ENCODE results near the gene SRP14. TPM values are rescaled to one million over a fixed set of nuclear protein-coding genes. Genes with fewer than 3 reads are reported as not detected.
"Not testable (repeated sequence)": the region's sequence is repeated elsewhere in the genome, so short reads cannot be mapped to it uniquely, and the experiment has no call there.

The SRP14 gene, protein sequence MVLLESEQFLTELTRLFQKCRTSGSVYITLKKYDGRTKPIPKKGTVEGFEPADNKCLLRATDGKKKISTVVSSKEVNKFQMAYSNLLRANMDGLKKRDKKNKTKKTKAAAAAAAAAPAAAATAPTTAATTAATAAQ
- 186 TPM for total RNA-seq

DNA sequence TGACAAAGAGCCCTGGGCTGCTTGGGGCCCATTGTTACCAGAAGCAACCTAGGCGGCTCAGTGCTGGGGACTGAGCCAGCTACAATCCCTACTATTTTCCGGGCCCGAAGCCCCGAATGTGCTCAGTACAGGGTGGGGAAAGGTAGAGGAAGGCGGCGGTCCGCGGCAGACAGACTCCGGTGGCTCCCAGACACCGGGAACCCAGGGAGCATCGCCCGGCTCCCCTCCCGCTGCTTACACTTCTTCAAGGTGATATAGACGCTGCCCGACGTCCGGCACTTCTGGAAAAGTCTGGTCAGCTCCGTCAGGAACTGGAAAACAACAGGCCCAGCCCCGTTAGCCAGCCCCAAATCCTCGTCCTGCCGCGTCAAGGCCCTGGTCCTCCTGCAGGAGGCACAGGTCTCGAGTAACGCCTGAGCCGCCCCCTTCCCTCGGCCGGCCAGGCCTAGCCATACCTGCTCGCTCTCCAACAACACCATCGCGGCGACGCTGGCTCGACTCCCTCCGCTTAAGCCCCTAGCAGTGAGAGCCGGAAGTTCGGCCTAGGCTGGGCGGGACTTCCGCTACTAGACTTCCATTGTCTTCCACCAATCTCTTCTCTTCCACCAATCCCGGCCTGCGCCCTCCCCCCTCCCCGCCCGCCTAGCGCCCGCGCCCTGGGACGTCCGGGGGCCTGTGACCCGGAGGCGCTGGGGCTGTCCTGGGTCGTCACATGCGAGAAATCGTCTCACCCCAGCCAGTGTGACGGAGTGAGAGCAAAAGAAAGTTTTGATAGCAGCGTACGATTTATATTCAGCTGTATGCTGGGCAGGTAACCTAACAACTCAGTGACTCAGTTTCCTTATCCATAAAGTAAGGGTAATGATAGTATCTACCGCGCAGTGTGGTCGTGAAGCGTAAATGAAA, at the start of gene SRP14:
TSS of gene SRP14 (minus strand) at position 544 of the 906 bp plus-strand sequence. CDS start at position 479, 65 bp downstream.
- peak; percentile 93 for DNase-seq (ENCODE audit: low spot score)

DNA sequence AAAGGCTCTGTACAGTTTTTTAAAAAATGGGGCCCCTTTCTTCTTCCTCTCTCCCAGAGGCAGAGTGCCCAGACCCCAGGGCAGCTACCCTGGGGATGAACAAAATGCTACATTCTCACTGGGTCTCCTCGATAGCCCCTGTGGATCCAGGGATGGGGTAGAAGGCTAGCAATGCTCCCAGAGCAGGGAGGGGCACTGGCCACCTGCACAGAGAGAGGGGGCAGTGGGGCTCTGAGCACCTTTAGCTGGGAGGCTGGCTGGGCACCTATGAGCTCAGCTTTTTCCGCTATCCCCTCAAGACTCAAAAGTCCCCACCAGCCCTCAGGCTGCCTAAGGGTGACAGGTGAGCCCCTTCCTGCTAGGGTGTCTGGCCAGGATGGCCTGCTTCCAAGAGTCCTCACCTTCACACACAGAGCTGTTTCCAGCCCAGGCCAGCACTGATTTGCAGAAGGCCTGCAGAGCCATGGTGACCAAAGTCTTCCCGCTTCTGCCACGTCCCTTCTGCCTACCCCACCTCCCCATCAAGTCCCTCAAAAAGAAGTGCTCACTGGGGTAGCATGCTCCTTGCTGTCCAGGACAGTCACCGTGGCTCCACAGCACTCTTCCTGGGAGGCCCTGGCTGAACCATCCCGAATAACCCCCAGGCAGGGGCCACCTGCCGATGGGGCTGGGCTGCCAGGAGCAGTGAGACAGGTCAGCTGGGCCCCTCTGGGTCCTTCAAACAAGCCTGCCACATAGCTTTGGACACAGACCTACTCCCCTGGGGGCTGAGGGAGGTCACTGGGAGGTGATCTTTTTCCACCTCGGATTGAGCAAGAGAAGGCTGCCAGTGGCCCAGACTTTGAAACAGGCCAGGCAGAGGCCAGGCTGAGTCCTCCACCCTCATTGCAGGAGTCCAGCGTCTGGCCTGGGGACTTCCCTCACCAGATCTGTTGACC, 49.3 kb upstream of the SRP14 start:
- no peak for DNase-seq (ENCODE audit: low spot score)

DNA sequence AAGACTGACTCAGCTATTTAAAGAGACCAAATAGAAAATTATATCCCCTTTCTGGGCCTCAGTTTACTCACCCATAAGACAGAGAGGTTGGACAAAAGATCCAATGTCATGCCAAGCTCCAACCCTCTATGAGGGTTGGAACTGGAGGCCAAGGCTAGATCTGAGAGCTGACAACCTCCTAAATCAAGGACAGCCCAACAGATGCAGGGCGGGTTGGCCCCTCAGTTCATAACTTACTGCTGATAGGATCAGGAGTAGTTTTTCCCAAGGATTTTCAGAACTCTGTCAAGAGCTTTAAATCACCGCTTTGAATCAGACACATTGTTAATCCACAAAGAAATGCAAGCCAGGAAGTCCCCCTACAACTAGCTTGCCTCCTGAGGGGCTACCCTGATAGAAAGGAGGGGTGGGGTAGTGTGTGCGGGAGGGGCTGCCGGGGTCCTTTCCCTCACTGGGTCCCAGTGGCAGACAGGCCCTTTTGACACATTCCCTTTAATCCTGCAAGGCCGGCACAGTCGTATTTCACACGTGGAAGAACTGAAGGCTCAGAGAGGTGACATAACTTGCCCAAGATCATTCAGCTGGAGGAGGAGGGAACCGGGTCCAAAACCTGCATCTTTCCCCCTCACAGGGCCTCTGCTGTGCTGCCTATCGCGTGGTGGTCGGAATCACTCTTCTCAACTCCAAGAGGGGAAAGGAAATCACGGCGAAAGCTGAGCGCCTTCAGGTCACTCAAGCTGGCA, 48.3 kb upstream of the SRP14 start:
- DNase-seq (ENCODE audit: low spot score): no peak

DNA sequence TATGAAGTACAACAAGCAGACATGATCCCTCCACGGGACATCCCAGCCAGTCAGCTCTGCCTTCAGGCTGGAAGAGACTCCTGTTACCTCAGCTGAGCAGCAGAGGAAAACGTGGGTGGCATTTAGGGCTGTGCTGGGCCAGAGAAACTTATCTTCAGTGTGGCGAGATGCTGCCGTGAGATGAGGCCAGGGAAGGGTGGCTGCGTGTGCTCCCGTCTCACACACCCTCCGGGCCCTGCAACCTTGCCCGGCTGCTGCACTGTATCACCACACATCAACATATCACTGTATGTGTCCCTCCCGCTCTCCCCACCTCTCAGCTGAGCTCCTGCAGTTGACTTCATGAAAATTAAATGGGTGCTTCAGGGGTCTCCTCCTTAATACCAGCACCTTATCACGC, 46.3 kb upstream of the SRP14 start:
- no peak for DNase-seq (ENCODE audit: low spot score)

DNA sequence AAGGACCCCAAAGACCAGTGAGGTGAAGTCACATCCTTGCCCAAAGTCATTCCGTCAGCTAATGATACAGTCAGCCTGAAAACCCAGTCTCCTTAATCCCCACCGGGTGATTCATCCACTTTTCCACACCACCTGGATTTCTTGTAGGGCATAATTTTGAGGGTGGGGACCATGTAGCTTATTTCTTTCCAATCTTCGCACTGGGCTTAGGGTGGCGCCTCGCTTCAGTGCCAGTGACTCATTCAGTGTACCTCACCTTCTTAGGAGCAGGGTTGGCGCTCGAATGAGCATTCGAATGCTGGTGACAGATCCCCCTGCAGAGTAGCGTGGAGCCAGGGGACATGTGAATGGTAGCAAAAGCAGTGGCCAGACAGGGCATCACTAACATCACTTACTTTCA, 45.7 kb upstream of the SRP14 start:
- DNase-seq (ENCODE audit: low spot score): no peak

DNA sequence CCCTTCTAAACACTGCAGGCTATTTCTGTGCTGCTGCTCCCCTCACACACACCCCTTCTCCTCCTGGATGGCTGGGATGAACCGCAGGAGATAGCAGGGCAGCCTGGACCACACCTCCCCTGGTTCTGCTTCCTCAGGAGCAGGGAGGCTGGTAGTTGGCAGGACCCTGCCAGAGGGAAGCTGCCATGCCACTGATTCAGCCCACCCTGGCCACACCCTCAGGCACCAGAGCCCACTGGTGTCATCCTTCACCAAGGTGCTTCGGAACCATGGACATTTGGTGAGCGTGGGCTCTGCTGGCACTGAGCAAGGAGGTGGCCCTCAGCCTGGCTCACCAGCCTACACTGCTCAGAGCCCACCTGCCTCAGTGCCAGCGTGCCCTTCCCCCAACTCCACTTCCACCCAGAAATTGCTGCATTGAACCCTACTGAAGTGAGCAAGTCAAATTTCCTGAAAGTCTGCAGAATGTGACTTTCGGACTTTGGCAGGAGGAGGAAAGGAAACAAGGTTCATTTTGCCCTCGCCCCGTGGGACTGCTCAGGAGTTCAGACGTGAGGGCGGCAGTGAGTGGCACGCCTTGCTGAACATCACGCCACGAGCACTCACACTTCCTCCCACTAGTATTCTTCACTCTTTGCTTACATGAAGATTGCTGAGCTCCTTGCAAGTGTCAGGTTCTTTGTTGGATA, 43.4 kb upstream of the SRP14 start:
- DNase-seq (ENCODE audit: low spot score): peak; percentile 53

DNA sequence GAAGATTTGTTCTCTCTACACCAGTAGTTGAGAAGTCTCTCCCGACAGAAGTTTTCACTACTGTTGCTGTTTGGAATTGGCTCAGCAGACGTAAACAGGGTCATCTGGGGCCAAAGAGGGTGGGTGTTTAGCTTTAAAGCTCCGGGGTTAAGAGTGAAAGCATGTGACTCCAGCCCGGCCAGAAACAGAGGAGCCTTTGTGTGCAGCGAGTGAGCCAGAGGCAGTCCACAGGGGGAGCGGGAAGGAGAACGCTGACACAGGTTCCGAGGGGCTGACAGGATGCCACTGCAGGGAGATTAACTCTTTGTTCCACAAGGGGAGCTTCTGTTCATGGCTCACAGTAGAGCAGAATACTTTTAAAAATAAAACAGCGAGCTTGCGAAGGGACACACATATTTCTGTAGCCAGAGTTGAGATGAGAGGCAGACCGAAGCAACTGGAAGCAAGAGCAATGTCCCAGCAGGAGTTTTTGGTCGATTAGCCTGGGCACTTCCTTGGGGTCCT, 42.8 kb upstream of the SRP14 start:
- peak; percentile 86 for DNase-seq (ENCODE audit: low spot score)

DNA sequence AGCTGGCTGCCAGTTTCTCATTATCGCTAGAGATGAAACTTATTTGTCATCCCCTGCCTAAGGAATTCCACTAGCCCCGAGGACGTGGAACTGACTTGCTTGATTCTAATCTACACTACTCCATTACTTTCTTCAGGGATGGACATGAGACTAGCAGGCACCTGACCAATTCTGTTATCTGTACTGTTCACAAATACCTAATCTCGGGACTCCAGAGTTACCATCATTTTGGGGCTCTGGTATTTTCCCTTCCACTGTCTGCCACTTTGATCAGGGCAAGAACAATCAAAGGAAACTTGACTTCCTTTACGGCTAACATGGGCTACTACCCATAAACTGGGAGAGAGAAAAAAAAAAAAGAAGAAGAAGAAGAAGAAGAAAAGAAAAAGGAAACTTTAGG, 41.9 kb upstream of the SRP14 start:
- DNase-seq (ENCODE audit: low spot score): no peak

DNA sequence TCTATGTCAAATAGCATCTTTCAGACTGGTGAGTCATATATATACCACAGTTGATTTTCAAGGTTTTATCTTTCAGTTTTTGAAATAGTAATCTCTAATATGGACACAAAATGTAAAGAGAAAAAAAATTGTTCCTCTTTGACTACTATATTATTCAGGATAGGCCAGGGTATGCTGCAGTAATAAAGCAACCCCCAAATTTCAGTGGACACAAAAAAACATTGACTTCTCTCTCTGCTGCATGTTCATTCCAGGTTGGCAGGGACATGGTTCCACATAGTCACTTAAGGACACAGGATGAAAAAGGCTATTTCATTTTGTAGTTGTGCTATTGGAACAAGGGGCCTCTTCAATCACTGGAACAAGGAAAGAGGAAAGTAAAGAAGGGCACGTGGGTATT, 41.1 kb upstream of the SRP14 start:
- no peak for DNase-seq (ENCODE audit: low spot score)

DNA sequence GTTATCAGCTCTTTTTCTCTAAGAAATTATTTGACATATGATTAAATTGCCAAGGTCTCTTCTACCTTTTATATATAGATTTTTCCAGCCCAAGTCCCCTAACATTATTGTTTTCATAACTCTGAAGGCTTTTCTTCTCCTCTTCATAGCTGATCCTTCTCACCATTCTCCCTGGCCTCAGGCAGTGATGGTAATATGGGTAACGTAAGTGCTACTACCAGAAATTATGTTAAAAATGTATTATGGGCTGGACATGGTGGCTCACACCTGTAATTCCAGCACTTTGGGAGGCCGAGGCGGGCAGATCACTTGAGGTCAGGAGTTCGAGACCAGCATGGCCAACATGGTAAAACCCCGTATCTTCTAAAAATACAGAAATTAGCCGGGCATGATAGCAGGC, 40.5 kb upstream of the SRP14 start:
- no peak for DNase-seq (ENCODE audit: low spot score)

DNA sequence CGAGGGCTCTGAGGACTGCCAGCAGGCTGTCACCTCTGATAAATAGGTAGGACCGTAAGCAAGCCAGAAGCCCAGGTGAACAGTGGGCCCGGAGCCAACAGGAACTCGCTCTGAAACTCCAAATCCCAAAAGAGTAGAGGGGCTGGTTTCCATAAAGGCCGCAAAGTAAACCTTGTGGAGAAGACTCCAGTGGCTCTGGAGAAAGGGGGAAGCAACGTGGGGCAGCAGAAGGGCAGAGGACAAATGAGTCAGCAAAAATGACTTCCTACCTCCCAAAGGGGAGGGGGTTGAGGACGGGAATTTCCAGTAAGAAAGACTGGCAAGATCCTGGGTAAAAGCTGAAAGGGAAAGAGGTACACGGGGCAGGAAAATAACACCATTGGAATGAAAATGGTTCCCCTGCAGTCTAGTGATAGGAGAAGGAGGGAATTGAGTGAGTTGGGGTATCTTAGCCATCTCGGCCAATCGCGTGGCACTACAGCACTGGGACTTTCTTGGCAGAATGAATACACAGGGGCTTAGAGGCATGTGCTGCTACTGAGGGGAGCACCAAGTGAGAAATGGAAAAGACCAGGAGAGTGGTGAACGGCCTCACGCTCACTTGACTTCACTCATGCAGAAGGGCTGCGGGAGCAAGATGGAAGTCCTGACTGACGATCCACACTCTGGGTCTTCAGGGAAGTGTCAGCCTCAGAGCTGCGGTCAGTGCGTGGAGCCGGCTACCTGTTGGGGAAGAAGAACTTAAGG, 36.5 kb upstream of the SRP14 start:
- no peak for DNase-seq (ENCODE audit: low spot score)

DNA sequence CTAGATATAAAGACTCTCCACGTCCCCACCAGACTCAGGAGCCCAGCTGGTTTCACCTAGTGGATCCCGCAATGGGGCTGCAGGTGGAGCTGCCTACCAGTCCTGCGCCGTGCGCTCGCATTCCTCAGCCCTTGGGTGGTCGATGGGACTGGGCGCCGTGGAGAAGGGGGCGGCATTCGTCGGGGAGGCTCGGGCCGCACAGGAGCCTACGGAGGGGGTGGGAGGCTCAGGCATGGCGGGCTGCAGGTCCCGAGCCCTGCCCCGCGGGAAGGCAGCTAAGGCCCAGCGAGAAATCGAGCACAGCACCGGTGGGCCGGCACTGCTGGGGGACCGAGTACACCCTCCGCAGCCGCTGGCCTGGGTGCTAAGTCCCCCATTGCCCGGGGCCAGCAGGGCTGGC, 35.7 kb upstream of the SRP14 start:
- not testable (repeated sequence) for DNase-seq (ENCODE audit: low spot score)

DNA sequence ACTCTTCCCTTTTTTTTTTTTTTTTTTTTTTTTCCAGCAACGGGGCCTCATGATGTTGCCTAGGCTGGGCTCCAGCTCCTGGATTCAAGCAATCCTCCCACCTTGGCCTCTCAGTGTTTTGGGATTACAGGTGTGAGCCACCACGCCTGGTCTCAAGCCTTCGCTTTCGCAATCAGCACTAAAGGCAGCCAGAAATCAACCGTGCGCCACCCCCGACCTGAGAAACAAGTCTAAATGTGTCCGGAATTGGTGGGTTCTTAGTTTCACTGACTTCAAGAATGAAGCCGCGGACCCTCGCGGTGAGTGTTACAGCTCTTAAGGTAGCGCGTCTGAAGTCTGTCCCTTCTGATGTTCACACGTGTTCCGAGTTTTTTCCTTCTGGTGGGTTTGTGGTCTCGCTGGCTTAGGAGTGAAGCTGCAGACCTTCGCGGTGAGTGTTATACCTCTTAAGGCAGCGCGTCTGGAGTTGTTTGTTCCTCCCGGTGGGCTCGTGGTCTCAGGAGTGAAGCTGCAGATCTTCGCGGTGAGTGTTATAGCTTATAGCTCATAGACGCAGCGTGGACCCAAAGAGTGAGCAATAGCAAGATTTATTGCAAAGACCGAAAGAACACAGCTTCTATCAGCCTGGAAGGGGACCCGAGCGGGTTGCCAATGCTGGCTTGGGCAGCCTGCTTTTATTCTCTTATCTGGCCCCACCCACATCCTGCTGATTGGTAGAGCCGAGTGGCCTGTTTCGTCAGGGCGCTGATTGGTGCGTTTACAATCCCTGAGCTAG, 34.9 kb upstream of the SRP14 start:
- not testable (repeated sequence) for DNase-seq (ENCODE audit: low spot score)

DNA sequence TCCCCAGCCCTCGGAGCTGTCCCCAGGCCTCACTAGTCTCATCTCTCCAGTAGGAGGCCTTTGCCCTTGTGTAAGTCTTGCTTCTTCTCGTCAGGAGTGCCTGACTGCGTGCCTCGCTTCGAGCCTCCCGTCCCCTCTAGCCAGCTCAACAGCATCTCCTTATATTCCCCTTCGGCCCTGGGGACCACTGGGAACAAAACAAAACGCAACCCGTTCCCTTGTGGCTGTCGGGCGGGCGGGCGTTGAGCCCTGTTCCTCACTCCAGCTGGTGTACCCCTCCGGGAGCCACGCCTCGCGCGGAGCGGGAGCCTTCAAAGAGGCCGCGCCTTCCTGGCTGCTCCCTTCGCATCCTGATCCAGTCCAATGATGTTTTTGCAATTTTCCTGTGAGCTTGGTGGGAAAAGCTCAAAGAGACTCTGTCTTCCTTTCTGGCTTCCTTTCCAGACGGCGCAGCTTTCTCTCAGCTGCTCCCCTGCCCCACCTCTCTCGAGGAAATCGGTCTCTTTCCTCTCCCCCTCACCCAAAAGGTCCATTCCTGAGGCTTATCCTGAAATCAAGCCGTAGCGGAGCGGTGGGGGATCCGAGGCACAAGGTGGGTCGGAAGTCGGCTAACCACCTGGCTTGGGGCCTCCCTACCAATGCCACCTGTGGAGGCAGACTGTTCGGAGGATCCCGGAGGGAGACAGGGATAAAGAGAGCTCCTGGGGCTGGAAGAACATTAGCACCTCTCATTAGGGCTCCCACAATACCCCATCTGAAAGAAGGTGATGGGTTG, 33.4 kb upstream of the SRP14 start:
- DNase-seq (ENCODE audit: low spot score): no peak

DNA sequence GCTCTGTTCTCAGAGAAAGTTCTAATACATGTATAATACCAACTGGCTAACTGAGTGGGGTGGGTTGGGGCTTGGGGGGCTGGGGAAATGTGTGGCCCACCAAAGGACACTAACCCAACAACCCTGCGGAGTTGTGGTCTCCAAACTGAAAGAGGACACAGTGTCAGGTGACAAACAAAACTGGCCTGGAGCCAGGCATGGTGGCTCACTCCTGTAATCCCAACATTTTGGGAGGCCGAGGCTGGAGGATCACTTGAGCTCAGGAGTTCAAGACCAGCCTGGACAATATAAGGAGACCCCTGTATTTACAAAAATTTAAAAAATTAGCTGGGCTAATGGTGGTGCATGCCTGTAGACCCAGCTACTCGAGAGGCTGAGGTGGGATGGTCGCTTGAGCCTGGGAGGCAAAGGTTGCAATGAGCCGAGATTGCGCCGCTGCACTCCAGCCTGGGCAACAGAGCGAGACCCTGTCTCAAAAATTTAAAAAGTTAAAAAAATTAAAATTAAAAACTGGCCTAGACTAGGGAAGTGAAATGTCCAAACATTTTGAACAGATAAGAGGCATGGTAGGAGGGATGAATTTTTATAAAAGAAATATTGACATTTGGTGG, 31.7 kb upstream of the SRP14 start:
- no peak for DNase-seq (ENCODE audit: low spot score)

DNA sequence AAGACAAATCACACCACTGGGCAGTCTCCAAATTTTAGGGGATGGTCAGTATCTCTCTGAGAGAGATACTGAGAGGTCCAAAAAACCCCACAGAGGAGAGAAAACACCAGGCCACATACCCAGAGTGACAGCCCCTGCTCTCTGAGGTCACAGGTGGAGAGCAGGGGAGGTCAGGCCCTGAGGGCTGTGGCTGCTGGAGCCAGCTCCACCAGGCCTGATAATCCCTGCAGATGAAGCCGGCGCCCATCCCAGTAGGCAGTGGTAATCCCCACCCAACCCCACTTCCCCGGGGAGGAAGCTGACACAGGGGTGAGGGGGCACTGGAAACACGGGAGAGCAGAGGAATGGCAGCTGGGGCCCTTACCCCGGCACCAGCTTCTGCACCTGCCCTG, 31.2 kb upstream of the SRP14 start:
- no peak for DNase-seq (ENCODE audit: low spot score)

DNA sequence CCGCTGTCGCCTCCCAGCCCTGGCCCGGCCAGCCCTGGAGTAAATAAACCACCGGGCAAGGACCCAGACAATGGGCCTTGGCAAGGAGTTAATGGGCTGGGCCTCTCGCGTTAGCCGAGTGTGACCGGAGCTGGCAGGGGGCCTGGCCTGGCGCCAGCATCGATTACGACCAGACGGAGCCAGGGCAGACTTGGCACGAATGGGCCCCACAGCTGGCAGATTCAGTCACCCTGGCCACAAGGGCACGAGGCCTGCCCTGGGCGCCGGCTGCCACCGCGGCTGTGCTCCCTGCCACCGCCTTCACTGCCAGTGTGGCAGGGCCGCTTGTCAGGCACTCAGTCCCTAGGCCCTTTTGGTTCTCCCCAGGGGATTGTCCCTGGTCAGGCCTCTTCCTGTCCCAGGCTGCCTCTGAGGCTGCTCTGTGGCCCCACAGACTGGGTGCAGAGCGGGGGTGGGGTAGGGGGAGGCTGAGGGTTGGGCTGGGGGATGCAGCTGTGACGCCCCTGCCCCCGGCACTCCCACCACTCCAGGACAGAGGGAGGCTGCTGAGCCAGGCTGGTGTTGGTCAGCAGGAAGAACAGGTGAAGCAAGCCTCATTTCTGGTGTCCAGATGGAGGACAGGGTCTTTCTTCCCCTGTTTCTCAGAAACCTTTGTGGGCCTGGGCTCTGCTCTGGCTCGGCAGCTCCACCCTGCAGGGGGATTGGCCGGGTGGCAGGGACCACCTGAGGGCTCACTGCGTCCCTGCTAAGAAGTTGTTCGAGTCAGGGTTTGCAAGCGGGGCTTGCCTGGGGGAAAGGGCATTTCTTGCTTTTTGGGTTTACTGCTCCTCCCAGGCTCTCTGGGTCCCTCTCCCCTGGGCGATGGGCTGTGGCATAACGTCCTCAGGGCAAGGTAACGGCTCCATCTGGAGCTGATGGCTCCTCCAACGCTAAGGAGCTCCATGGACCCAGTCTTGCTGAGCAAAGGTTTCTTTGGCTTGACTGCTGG, 30.5 kb upstream of the SRP14 start:
- DNase-seq (ENCODE audit: low spot score): peak; percentile 96
